Effector CD8-positive, alpha-beta T cell (primary cell): Measurements from ENCODE around the gene EYA3.
"Not testable (repeated sequence)": the region's sequence is repeated elsewhere in the genome, so short reads cannot be mapped to it uniquely, and the experiment has no call there.

Experiments used
- DNase-seq: peaks from one replicate; lab custom pipeline; 2025; lab: John Stamatoyannopoulos, UW

Gene EYA3

GRCh38 chr1:28028873-28029654 is 59.3 kb downstream of the EYA3 start:
- no peak for DNase-seq

GRCh38 chr1:28027660-28028059 is 60.8 kb downstream of the EYA3 start:
- no peak for DNase-seq

DNA sequence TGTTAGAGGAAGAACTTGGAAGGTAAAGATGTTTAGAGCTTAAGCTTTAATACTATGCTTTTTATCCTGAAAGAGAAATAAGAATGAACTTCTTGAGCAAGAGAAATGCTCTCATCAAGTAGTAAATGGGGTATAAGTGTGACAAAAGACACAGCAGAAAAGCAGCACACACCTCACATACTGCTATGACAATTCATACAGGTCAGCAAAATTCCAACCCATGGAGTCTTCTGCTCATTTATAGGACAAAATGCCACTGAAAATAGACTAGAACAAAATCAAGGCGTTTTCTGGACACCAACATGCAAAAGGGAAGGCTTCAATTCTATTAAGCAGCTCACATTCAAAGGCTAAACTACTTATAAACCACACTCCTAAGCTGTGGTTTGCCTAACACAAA is 61.2 kb downstream of the EYA3 start:
- no peak for DNase-seq

GRCh38 chr1:28026329-28026728 is 62.1 kb downstream of the EYA3 start:
- no peak for DNase-seq

DNA sequence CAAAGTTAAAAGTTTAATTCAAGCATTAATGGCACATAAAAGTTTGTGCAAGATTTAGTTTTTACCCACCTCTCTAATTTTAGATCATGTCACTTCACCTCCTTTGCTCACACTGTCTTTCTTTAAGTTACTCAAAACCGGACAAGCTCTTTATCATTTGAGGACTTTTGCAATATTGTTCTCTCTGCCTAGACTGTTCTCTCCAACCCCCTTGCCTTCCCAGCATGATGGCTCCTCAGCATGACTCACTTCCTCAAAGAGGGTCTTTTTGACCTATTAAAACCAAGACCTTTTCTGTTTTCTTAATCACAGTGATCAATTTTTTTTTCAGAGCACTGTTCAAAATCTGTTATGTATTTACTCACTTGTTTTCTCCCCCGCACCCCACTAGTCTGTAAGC is 67.3 kb downstream of the EYA3 start:
- no peak for DNase-seq

- DNase-seq: no peak
Measured at GRCh38 chr1:28010969-28011368, 77.4 kb downstream of the EYA3 start.

DNA sequence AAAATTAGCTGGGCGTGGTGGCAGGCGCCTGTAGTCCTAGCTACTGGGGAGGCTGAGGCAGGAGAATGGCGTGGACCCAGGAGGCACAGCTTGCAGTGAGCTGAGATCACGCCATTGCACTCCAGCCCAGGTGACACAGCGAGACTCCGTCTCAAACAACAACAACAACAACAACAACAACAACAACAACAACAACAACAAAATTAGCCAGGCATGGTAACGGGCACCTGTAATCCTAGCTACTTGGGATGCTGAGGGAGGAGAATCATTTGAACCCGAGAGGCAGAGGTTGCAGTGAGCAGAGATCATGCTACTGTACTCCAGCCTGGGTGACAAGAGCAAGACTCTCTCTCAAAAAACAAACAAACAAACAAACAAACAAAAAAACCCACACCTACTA is 85.3 kb downstream of the EYA3 start:
- DNase-seq: not testable (repeated sequence)

GRCh38 chr1:28002600-28002999 is 85.8 kb downstream of the EYA3 start:
- DNase-seq: no peak

DNA sequence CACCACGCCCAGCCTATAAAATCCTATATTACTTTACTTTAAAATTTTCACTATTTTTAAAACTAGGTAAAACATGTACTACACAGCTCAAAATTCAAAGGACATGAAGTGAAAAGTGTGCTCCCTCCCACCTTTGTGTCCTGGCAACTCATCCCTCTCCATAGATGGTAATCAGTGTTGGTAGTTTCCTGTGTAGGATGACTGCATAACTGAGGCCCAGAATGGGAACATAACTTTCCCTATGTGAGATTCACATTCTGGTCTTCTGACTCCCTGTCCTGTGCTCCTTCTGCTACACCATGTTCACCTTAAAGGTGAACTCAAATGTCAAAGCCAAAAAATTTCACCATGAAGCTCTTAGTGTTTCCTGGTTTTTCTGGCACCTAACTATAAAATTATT is 89.4 kb downstream of the EYA3 start:
- DNase-seq: no peak

DNA sequence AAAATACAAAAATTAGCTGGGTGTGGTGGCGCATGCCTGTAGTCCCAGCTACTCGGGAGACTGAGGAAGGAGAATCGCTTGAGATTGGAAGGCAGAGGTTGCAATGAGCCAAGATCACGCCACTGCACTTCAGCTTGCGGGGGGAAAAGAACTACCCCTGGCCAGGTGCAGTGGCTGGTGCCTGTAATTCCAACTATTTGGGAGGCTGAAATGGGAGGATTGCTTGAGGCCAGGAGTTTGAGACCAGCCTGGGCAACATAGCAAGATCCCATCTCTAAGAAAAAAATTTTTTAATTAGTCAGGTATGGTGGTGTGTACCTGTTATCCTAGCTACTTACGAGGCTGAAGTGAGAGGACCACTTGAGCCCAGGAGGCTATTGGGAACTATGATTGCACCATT is 93.9 kb downstream of the EYA3 start:
- DNase-seq: not testable (repeated sequence)

DNA sequence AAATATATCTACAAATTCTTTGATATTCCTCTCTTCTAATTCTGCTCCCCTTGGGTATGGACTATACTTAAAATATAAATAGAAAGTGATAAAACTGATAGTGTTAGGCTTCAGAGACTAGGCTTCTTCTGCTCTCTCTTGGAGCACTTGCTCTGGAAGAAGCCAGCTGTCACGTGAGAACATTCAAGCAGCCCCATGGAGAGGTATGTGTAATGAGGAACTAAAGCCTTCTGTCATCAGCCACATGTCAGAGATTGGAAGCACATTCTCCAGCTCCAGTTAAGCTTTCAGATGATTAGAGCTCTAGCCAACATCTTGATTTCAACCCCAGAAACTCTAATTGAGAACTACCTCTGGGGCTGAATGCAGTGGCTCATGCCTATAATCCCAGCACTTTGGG is 94.3 kb downstream of the EYA3 start:
- DNase-seq: no peak

DNA sequence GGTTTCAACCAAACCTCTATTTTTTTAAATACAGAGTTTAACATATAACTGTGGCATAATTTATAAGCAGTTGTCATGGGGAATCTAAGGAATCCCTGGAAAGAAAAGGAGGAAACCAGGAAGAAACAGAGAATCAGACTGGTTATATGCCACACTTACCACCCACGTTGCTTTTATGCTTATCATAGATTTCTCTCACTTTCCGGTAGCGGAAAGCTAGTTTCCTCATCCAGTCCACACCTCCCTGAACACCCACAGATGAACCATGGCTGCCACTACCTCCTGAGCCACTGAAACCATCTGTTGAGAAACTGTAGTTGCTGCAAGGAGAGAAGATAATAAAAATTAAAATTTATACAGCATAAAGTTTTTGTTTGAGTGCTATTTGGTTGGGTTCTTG is 95.2 kb downstream of the EYA3 start:
- DNase-seq: no peak

DNA sequence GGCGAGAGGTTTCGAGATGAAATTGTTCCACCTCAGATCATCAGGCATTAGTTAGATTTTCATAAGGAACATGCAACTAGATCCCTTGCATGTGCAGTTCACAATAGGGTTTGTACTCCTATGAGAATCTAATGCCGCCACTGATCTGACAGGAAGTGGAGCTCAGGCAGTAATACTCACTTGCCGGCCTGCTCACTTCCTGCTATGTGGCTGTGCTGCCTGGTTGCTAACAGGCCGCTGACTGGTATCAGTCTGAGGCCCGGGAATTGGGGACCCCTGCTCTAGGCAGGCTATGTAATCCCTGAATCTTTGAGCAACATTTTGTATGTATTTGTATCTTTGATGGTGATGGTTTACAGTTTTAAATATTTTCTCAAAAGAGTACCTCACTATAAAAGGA is 96.1 kb downstream of the EYA3 start:
- DNase-seq: peak; percentile 7

DNA sequence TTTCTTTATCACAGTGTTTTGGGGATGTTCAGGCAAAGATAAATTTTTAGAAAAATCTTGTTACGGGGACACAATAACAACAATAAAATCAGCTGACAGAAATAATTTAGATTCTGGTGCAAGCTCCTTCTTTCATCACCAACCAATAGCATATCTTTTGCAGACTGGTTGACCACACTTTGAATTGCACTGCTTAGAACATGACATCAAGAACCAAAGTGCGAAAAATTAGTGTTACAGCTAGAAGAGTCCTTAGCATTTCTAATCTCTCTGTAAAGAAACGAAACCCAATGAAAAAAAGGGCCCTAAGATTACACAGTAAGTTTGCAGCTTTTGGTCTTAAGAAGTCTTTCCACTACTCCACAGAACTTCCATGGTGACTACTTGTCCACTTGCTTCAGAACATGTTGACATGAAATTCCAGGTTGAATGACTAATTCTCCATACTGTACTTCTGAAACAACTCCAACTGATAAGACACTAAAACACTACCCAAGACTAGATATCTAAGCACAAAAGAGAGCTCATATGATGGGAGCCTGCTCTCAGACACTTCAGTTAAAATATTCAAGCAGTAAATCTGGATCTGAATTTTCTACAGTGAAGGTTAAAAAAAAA is 97.4 kb downstream of the EYA3 start:
- DNase-seq: no peak

DNA sequence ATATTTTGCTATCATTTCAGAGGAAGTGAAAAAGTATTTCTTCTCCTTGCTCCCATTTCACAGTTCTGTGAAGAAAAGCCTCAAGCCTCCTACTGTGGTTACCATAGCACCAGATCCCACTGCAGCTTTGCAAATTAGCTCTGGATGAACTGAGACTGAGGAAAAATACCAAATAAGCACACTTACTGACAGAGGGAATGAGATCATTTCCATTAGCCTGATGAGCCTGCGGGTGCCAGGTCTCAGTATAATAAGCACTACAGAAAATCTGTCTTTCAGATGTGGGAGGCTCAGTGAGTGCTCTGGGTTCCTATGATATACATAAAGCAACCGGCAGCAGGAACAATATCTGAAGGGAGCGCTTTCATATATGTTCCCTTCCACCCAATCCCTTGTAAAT is 107.3 kb downstream of the EYA3 start:
- no peak for DNase-seq

DNA sequence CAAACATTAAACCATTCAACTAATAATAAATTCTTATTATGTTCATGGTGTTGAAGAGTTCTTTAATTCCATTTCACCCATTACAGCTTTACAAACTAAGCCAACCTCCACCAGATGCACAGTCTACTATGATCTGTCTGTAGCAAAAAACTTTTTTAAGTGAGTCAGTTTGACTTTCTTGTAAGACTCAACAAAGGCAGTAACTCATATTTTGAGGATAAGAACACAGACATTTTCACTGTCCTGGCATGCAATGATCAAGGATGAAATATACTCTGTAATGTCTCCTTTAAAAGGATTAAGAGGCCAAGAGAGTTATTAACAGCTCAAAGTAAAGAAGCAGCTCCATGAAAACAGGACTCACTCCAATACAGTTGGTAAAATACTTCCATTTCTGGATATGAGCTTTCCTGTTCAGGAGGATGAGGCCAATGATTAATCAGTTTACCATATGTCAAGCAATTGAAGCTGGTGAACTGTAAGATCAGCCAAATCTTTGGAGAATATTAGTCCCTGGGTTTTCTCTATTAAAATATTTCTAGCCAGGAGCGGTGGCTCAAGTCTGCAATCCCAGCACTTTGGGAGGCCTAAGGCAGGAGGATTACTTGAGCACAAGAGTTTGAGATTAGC is 108.1 kb downstream of the EYA3 start:
- no peak for DNase-seq

DNA sequence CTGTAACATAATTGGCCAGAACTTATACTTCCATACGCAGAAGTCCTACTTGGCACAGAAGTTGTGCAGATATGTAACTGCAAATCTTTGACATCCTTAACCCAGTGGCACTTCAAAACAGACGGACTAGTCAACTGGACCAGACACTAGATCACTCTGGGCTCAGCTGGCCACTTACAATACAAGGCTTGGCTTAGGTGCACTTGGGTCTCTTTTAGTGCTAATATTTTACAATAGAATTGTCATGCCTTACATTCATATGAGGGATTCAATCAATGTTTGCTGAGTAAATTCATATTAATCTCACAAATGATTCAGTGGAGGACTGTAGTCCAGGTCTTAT is 108.6 kb downstream of the EYA3 start:
- no peak for DNase-seq

DNA sequence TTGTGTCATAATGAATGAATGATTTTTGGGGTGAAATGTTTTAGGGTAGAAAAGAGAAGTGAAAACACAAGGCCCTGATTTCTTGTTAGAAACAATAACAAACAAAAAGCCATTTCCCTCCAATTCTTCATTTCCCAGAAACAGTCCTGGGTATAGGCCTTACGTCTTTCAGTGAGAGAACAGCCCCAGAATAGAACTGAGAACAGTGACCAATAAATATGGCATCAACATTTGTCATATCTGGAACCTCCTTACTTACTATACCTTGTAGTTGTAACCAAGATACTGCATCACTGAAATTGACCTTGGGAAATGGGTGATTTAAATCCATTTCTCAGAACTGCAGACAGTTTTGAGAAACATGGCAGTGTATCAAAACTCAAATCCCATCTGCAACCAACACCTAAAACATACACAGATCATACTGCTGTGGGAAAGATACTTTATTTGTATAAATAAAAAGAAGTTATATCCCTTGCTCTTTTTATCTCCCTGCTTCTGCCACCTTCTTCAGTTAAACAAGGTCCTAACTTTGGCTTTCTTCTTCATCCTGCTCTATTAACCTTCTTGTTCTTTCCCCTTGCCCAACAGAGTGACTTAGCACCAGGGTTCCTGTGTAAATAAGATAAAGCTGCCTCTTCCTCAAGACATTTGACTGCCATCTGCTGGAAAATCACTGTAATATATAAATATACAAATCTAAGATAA is 109.1 kb downstream of the EYA3 start:
- DNase-seq: no peak

- DNase-seq: no peak
Measured at GRCh38 chr1:27974417-27974781, 114.0 kb downstream of the EYA3 start.

DNA sequence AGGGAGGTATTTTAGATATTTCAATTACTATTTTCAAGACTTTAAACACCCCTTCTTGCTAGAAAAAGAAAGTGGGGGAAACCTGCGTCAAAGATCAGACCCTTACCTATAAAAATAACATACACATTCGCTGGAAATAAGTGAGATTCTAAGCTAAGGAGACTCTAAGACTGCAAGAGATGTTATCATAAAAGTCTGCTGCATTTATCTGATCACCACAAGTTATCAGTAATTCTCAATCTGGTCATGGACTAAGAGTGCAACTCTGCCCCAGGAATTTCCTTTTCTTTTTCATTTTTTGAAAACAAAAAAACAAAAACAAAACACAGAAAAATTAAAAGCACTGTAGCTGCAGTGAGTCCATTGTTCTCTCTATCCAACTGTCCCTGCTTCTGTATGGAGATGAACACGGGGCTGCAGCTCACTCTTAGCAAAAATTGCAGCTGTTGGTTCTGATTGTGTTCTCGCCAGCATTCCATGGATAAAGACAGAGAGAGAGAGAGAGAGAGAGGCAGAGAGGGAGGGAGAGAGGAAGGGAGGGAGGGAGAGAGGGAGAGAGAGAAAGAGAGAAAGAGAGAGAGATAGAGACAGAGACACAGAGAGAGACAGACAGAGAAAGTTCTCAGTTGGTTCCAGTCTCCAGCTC is 114.5 kb downstream of the EYA3 start:
- DNase-seq: no peak

GRCh38 chr1:27972141-27972540 is 116.3 kb downstream of the EYA3 start:
- no peak for DNase-seq

GRCh38 chr1:27971674-27972073 is 116.7 kb downstream of the EYA3 start:
- no peak for DNase-seq
